GM12873 (cell line): ENCODE measurements around the gene AK2.

Experiments used
- TF ChIP-seq, protein P1 (sequence below): IDR thresholded peaks from 2 replicates; pipeline ENCODE4 v1.5.1; 2012; ENCODE audit warnings: low read depth, mild to moderate bottlenecking, moderate library complexity, low read length, control low read depth; ENCODE audit not compliant: insufficient read depth; ENCODE audit errors: missing control alignments

The AK2 gene

GRCh38 chr1:33025761-33026160 lies 10.9 kb downstream of the AK2 start:
- TF ChIP-seq, protein P1, sequence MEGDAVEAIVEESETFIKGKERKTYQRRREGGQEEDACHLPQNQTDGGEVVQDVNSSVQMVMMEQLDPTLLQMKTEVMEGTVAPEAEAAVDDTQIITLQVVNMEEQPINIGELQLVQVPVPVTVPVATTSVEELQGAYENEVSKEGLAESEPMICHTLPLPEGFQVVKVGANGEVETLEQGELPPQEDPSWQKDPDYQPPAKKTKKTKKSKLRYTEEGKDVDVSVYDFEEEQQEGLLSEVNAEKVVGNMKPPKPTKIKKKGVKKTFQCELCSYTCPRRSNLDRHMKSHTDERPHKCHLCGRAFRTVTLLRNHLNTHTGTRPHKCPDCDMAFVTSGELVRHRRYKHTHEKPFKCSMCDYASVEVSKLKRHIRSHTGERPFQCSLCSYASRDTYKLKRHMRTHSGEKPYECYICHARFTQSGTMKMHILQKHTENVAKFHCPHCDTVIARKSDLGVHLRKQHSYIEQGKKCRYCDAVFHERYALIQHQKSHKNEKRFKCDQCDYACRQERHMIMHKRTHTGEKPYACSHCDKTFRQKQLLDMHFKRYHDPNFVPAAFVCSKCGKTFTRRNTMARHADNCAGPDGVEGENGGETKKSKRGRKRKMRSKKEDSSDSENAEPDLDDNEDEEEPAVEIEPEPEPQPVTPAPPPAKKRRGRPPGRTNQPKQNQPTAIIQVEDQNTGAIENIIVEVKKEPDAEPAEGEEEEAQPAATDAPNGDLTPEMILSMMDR, result no peak

- TF ChIP-seq, protein P1, result no peak
These were observed 11.5 kb downstream of the AK2 start for GRCh38 chr1:33025180-33025569.

GRCh38 chr1:33022650-33023200 lies 14.0 kb downstream of the AK2 start:
- TF ChIP-seq, protein P1, result no peak

- TF ChIP-seq, protein P1, result no peak
These were observed 14.9 kb downstream of the AK2 start for GRCh38 chr1:33021567-33022431.

GRCh38 chr1:33018112-33018511 lies 18.6 kb downstream of the AK2 start:
- TF ChIP-seq, protein P1, result no peak

GRCh38 chr1:33017175-33017574 lies 19.5 kb downstream of the AK2 start:
- TF ChIP-seq, protein P1, result no peak

- TF ChIP-seq, protein P1, result no peak
These were observed 21.5 kb downstream of the AK2 start for GRCh38 chr1:33015216-33015615.
